ENCODE data around the gene CDH13. TPM values are rescaled to one million over a fixed set of nuclear protein-coding genes. Genes with fewer than 3 reads are reported as not detected.

Gene CDH13
- total RNA-seq, 1 donor from 2014 or later = 161 TPM

- intact Hi-C loops (cut with micrococcal nuclease) = no loop called here
- Histone ChIP-seq H3K36me3 (no peaks in the 10 kb centered on the region), H3K27ac (replicated peaks) (no peak overlapping the region), H3K4me3 (no peak overlapping the region), H3K4me1 (peaks cover 32% of the 10 kb centered on the region), H3K27me3 (ENCODE audit: low read depth) (no peaks in the 10 kb centered on the region), H3K9me3 (replicated peaks) (no peaks in the 10 kb centered on the region)
- TF ChIP-seq, protein P1, sequence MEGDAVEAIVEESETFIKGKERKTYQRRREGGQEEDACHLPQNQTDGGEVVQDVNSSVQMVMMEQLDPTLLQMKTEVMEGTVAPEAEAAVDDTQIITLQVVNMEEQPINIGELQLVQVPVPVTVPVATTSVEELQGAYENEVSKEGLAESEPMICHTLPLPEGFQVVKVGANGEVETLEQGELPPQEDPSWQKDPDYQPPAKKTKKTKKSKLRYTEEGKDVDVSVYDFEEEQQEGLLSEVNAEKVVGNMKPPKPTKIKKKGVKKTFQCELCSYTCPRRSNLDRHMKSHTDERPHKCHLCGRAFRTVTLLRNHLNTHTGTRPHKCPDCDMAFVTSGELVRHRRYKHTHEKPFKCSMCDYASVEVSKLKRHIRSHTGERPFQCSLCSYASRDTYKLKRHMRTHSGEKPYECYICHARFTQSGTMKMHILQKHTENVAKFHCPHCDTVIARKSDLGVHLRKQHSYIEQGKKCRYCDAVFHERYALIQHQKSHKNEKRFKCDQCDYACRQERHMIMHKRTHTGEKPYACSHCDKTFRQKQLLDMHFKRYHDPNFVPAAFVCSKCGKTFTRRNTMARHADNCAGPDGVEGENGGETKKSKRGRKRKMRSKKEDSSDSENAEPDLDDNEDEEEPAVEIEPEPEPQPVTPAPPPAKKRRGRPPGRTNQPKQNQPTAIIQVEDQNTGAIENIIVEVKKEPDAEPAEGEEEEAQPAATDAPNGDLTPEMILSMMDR (IDR thresholded peaks at IDR 0.05; ENCODE audit: borderline replicate concordance) = no peak
- no peak for DNase-seq
These were observed 259.4 kb downstream of the CDH13 start for GRCh38 chr16:82886146-82886545.

DNA sequence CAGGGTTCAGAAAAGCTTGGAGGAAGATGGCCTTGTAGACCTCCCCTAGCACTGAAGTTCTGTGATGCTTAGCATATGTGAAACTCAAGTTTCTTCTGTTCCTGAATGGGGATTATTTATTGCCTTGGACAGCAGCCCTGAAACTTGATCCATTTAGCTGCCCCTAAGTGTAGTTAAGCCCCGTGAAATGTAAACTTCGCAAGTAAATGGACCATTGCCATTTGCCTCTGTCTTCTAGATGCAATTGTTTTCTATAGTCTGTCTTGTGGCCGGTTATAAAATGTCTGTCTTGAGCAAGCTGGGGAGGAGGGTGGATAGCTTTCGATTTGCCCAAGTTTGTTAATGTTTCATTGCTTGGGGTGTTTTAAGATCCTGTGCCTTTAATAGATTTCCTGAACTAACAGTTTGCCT, 261.8 kb downstream of the CDH13 start:
- Histone ChIP-seq H3K9me3 (replicated peaks) (no peaks in the 10 kb centered on the region), H3K27ac (replicated peaks) (no peak overlapping the region), H3K4me1 (peaks cover 38% of the 10 kb centered on the region), H3K4me3 (no peak overlapping the region), H3K27me3 (ENCODE audit: low read depth) (no peaks in the 10 kb centered on the region), H3K36me3 (no peaks in the 10 kb centered on the region)
- intact Hi-C loops (cut with micrococcal nuclease) = no loop called here
- DNase-seq = no peak
- TF ChIP-seq, protein P1 (IDR thresholded peaks at IDR 0.05; ENCODE audit: borderline replicate concordance) = no peak

GRCh38 chr16:82891424-82891823, 264.7 kb downstream of the CDH13 start:
- Histone ChIP-seq H3K9me3 (replicated peaks) (no peaks in the 10 kb centered on the region), H3K27me3 (ENCODE audit: low read depth) (no peaks in the 10 kb centered on the region), H3K4me1 (peaks cover 38% of the 10 kb centered on the region), H3K4me3 (no peak overlapping the region), H3K27ac (replicated peaks) (peak overlapping the region; percentile 6), H3K36me3 (no peaks in the 10 kb centered on the region)
- TF ChIP-seq, protein P1 (IDR thresholded peaks at IDR 0.05; ENCODE audit: borderline replicate concordance) = no peak
- DNase-seq = no peak
- intact Hi-C loops (cut with micrococcal nuclease) = no loop called here

GRCh38 chr16:82891918-82892317, 265.1 kb downstream of the CDH13 start:
- intact Hi-C loops (cut with micrococcal nuclease) = no loop called here
- Histone ChIP-seq H3K27me3 (ENCODE audit: low read depth) (no peaks in the 10 kb centered on the region), H3K4me1 (peaks cover 38% of the 10 kb centered on the region), H3K27ac (replicated peaks) (peak overlapping the region; percentile 6), H3K4me3 (no peak overlapping the region), H3K9me3 (replicated peaks) (no peaks in the 10 kb centered on the region), H3K36me3 (no peaks in the 10 kb centered on the region)
- TF ChIP-seq, protein P1 (IDR thresholded peaks at IDR 0.05; ENCODE audit: borderline replicate concordance) = no peak
- DNase-seq = no peak

- intact Hi-C loops (cut with micrococcal nuclease) = no loop called here
- peak overlapping the region; percentile 6 for H3K27ac ChIP-seq (replicated peaks)
- TF ChIP-seq, protein P1 (IDR thresholded peaks at IDR 0.05; ENCODE audit: borderline replicate concordance) = no peak
- H3K9me3 ChIP-seq (replicated peaks) = no peaks in the 10 kb centered on the region
- H3K27me3 ChIP-seq (ENCODE audit: low read depth) = no peaks in the 10 kb centered on the region
- H3K4me1 ChIP-seq = peaks cover 38% of the 10 kb centered on the region
- no peak for DNase-seq
- no peak overlapping the region for H3K4me3 ChIP-seq
- no peaks in the 10 kb centered on the region for H3K36me3 ChIP-seq
These were observed 265.6 kb downstream of the CDH13 start for GRCh38 chr16:82892324-82892723.

- H3K27me3 ChIP-seq (ENCODE audit: low read depth) = no peaks in the 10 kb centered on the region
These were observed 269.1 kb downstream of the CDH13 start for GRCh38 chr16:82895843-82896242.

More at GRCh38 chr16:82895843-82896242, 269.1 kb downstream of the CDH13 start:
- TF ChIP-seq, protein P1 (IDR thresholded peaks at IDR 0.05; ENCODE audit: borderline replicate concordance) = no peak
- H3K27ac ChIP-seq (replicated peaks) = no peak overlapping the region
- no peaks in the 10 kb centered on the region for H3K36me3 ChIP-seq
- no peaks in the 10 kb centered on the region for H3K9me3 ChIP-seq (replicated peaks)
- no peak for DNase-seq
- intact Hi-C loops (cut with micrococcal nuclease) = no loop called here
- H3K4me3 ChIP-seq = no peak overlapping the region
- peaks cover 48% of the 10 kb centered on the region for H3K4me1 ChIP-seq

Data from left ventricle myocardium inferior (tissue), 1 donor.